GM13977 (cell line): ENCODE results near the gene FBXO40.

Experiments
- DNase-seq: peaks from one replicate; pipeline ENCODE4 v3.0.0; 2012; ENCODE audit warnings: low spot score
- in situ Hi-C: fragments of 300-500 bp; cut with MboI; formaldehyde crosslinking; loops from one replicate; pipeline ENCODE4 v1.12.0; 2022; ENCODE audit warnings: low sequenced_read_pairs, low pct_unique_long_range_greater_than_20kb, mixed read lengths, inconsistent platforms; ENCODE audit not compliant: unreplicated experiment
- TF ChIP-seq, protein P1 (sequence below): IDR thresholded peaks from 2 replicates; pipeline ENCODE4 v1.5.1; 2012; ENCODE audit warnings: mild to moderate bottlenecking, control low read depth; ENCODE audit not compliant: insufficient read depth; ENCODE audit errors: extremely low read depth, missing control alignments

The FBXO40 gene, protein sequence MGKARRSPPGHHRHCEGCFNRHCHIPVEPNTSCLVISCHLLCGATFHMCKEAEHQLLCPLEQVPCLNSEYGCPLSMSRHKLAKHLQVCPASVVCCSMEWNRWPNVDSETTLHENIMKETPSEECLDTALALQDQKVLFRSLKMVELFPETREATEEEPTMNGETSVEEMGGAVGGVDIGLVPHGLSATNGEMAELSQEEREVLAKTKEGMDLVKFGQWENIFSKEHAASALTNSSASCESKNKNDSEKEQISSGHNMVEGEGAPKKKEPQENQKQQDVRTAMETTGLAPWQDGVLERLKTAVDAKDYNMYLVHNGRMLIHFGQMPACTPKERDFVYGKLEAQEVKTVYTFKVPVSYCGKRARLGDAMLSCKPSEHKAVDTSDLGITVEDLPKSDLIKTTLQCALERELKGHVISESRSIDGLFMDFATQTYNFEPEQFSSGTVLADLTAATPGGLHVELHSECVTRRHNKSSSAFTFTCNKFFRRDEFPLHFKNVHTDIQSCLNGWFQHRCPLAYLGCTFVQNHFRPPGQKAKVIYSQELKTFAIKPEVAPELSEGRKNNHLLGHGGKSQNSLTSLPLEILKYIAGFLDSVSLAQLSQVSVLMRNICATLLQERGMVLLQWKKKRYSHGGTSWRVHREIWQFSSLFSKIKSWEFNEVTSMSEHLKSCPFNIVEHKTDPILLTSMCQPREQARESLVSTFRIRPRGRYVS

DNA sequence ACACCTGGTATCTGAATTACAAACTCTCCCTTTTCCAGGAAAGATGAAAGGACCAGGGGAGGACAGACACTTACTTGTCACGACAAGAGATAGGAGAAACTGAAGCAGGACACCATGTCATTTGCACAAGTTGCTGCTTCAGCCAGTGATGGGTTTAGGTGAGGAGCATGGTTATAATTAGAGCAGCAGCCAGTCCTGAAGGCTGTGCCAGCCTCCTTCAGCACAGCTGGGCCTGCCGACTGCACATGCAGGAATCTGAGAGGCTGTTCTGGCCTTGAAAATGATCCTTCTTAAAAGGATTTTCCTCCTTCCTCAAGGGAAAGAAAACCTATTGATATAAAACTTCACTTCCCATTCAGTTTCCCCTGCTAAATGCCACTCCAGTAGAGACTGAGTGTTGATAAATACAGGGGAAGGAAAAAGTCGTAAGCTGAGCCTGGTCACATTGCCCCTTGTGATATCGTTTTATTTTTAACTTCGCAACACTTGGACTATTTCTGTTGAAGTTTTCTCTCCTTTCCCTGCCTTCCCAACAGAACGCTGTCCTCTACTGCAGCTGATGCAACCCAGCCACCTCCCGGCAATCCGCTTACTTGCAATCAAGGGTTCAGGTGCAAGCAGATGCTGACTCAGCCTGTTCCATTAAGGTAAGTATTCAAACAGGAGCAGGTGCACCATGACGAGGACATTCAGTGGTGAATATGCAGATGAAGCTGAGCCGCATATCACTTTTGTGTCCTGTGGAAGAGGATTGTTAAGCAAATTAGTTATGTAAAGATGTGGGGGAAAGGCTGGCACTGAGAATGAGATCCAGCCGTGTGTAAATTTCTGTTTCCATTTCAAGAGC, at the start of gene FBXO40:
Gene FBXO40 (plus strand): TSS at position 524 of the 847 bp plus-strand sequence. CDS start 27,197 bp downstream, outside the sequence.
- no peak for DNase-seq

DNA sequence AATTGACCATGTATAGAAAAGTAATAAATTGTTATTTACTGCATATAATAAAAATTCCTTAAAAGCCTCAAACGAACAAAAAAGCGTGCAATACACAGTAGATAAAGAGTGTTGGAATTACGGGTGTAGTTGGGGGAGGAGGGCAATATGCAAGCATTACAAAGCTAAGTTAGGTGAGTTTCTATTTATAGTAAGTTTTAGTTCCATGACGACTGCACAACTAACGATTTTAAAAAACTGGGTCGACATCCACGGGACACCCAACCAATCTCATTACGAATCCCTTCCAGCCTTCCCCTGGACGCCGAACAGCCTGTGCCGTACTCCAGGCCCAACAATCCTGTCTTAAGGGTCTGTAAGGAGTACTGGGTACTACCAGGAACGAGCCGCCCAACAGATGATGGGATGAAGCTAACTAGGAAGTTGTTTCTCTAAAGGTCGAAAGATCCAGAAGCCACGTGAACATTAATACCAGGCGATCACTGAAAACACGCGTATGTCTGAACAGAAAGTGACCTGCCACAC, 48.1 kb upstream of the FBXO40 start:
- TF ChIP-seq, protein P1, sequence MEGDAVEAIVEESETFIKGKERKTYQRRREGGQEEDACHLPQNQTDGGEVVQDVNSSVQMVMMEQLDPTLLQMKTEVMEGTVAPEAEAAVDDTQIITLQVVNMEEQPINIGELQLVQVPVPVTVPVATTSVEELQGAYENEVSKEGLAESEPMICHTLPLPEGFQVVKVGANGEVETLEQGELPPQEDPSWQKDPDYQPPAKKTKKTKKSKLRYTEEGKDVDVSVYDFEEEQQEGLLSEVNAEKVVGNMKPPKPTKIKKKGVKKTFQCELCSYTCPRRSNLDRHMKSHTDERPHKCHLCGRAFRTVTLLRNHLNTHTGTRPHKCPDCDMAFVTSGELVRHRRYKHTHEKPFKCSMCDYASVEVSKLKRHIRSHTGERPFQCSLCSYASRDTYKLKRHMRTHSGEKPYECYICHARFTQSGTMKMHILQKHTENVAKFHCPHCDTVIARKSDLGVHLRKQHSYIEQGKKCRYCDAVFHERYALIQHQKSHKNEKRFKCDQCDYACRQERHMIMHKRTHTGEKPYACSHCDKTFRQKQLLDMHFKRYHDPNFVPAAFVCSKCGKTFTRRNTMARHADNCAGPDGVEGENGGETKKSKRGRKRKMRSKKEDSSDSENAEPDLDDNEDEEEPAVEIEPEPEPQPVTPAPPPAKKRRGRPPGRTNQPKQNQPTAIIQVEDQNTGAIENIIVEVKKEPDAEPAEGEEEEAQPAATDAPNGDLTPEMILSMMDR: no peak
- in situ Hi-C loops: loop anchor here (10.0 kb wide), 1 partner anchor 550 kb away; no protein-coding TSS in a partner anchor
- DNase-seq: peak; percentile 21

More for the DNA sequence above, at the start of gene FBXO40:
- in situ Hi-C loops: no loop called here
- TF ChIP-seq, protein P1: no peak

DNA sequence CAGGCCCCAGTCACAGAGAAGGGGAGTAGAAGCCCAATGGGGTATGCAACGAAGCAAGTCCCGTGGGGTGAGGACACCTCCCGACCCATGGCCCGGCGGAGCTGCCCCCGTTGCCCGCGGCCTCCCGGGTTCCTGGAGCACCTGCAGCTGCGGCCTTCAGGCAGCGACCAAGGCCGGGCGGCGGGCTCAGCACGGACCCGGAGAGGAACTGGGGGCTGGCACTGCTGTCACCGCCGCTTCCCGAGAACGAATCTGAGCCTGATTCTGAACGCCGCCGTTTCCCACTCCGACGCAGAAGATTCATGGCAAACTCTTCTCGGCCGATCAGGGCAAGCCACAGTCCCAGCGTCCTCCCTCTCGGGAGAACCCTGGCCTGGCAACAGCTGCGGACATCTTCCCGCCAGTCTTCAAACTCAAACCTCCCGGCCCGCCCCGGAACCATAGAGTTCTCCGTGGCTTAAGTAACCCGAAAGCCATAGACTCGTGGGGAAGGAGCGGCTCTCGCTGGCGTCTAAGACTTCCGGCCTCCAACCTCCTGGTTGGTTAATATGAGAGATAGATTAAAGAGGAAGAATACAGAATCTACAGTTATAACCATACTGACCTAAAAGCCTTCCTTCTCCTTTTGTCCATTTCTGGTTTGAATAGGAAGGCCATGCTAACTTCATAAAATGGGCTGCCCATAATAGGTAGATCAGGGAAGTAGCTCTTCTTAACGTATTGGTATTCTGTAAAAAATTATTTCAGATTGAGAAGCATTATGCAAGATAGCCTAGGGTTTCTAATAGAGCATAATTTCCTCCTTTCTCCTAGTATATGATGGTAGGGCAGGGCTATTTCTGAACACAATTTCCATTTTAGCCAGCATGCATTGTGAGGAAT, 47.4 kb upstream of the FBXO40 start, which contains the start of gene POLQ:
Gene POLQ (minus strand): TSS at position 415 of the 882 bp plus-strand sequence. CDS start 111 bp downstream, at position 304.
- TF ChIP-seq, protein P1: no peak
- in situ Hi-C loops: loop anchor here (10.0 kb wide), 1 partner anchor 549 kb away; no protein-coding TSS in a partner anchor

DNA sequence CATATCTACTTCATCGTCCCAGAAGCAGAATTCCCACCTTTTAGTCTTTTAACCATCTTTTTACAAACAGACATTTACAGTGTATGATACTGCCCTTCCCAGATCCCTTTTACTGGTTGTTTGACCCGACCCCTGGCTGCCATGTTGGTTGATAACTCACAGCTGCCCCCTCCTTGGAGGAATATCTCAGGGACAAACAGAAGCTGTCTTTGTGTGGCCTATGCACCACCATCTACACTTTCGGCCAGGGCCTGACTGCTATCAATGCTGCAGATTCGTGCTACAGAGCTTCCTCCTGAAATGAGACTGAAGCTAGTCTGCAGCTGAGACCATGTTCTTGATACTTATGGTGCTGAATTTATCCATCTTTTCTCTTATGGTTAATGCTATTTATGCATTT, 40.8 kb upstream of the FBXO40 start:
- TF ChIP-seq, protein P1: no peak
- DNase-seq: no peak
- in situ Hi-C loops: no loop called here

More for the DNA sequence above, 47.4 kb upstream of the FBXO40 start, which contains the start of gene POLQ:
- peak; percentile 90 for DNase-seq

DNA sequence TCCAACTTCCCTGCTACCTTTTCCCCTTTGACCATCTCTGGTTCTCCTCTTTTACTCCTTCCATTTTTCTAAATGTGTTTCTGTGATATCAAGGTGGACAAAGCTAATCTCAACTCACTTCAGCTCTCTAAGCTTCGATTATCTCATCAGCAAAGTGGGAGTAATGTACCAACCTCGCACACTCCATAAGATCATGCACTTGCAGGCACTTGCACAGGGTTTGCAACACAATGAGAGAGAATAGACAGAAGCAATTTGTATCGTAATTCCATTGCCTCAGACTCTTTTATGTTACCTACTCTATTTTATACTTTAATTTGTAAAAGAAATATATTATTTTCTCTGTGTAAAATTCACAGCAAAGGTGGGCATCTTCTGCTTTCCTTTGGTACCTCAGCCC, 40.4 kb upstream of the FBXO40 start:
- in situ Hi-C loops: no loop called here
- no peak for DNase-seq
- TF ChIP-seq, protein P1: no peak
